ENCODE results near the gene UBASH3A.

Gene UBASH3A

GRCh38 chr21:42432695-42433094 lies 29.0 kb downstream of the UBASH3A start:
- DNase-seq = no peak

- no peak for DNase-seq
Observed at GRCh38 chr21:42433946-42434551, 30.3 kb downstream of the UBASH3A start.

- no peak for DNase-seq
Observed at GRCh38 chr21:42434884-42435283, 31.2 kb downstream of the UBASH3A start.

- no peak for DNase-seq
Observed at GRCh38 chr21:42435401-42435800, 31.7 kb downstream of the UBASH3A start.

- DNase-seq = no peak
Observed at GRCh38 chr21:42435833-42436232, 32.1 kb downstream of the UBASH3A start.

GRCh38 chr21:42436914-42437313 lies 33.2 kb downstream of the UBASH3A start:
- DNase-seq = no peak

- DNase-seq = no peak
Observed at GRCh38 chr21:42437786-42438185, 34.1 kb downstream of the UBASH3A start.

GRCh38 chr21:42438316-42439205 lies 34.9 kb downstream of the UBASH3A start:
- no peak for DNase-seq

GRCh38 chr21:42439284-42440186 lies 35.8 kb downstream of the UBASH3A start:
- no peak for DNase-seq

- no peak for DNase-seq
Observed at GRCh38 chr21:42440187-42440792, 36.6 kb downstream of the UBASH3A start.

- DNase-seq = no peak
Observed at GRCh38 chr21:42441963-42442362, 38.3 kb downstream of the UBASH3A start.

- no peak for DNase-seq
Observed at GRCh38 chr21:42443181-42443785, 39.6 kb downstream of the UBASH3A start.

GRCh38 chr21:42443876-42444744 lies 40.4 kb downstream of the UBASH3A start:
- no peak for DNase-seq

GRCh38 chr21:42444745-42445059 lies 41.0 kb downstream of the UBASH3A start:
- no peak for DNase-seq

- no peak for DNase-seq
Observed at GRCh38 chr21:42445311-42445710, 41.6 kb downstream of the UBASH3A start.

- no peak for DNase-seq
Observed at GRCh38 chr21:42446531-42446930, 42.8 kb downstream of the UBASH3A start.

GRCh38 chr21:42447182-42447581 lies 43.5 kb downstream of the UBASH3A start:
- DNase-seq = no peak

GRCh38 chr21:42447732-42448131 lies 44.0 kb downstream of the UBASH3A start:
- no peak for DNase-seq

GRCh38 chr21:42448686-42449085 lies 45.0 kb downstream of the UBASH3A start:
- no peak for DNase-seq

- DNase-seq = no peak
Observed at GRCh38 chr21:42451941-42452340, 48.2 kb downstream of the UBASH3A start.

GRCh38 chr21:42452401-42453223 lies 48.9 kb downstream of the UBASH3A start:
- DNase-seq = no peak

Measured in activated naive CD4-positive, alpha-beta T cell treated with anti-CD3 and anti-CD28 coated beads, Interleukin-2, amount 50 U/mL, for 16 hours (primary cell).